Measurements from ENCODE around the gene WDR20.

DNA sequence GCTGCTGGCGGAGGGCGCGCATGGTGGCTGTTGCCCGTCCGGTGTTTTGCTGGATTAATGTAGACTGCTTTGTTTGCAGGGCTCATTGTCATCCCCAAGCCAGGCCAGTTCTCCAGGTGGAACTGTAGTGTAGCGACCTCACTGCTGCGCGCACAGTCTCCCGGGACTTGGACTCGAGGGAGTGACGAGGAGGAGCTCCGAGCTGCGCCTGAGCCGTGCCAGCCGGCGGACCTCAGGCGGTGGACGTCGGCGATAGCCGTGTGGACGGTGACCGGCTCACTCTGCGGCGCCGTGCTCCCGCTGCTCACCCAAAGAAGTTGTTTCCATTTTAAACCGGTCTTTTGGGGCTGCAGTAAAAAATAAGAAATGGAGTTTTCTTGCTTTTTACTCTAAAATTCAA lies 83.1 kb downstream of the WDR20 start:
- TF ChIP-seq, protein P1, sequence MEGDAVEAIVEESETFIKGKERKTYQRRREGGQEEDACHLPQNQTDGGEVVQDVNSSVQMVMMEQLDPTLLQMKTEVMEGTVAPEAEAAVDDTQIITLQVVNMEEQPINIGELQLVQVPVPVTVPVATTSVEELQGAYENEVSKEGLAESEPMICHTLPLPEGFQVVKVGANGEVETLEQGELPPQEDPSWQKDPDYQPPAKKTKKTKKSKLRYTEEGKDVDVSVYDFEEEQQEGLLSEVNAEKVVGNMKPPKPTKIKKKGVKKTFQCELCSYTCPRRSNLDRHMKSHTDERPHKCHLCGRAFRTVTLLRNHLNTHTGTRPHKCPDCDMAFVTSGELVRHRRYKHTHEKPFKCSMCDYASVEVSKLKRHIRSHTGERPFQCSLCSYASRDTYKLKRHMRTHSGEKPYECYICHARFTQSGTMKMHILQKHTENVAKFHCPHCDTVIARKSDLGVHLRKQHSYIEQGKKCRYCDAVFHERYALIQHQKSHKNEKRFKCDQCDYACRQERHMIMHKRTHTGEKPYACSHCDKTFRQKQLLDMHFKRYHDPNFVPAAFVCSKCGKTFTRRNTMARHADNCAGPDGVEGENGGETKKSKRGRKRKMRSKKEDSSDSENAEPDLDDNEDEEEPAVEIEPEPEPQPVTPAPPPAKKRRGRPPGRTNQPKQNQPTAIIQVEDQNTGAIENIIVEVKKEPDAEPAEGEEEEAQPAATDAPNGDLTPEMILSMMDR (optimal IDR thresholded peaks at IDR 0.05 in 1 of 3, IDR thresholded peaks at IDR 0.05 in 1 of 3, conservative IDR thresholded peaks at IDR 0.05 in 1 of 3; ENCODE audit: extremely low read depth in 1 of 3, insufficient read depth in 2 of 3, low read length in 3 of 3) = no peak
- TF ChIP-seq EZH2 (IDR thresholded peaks at IDR 0.05; ENCODE audit: low read length) = no peak
